GM21515 (cell line): Measurements from ENCODE around the gene DDB1.

ENCODE experiments used
- ATAC-seq: cut with Tn5 transposase; IDR thresholded peaks from one replicate; pipeline ENCODE4 v1.9.1; 2021; ENCODE audit not compliant: unreplicated experiment

The DDB1 gene

DNA sequence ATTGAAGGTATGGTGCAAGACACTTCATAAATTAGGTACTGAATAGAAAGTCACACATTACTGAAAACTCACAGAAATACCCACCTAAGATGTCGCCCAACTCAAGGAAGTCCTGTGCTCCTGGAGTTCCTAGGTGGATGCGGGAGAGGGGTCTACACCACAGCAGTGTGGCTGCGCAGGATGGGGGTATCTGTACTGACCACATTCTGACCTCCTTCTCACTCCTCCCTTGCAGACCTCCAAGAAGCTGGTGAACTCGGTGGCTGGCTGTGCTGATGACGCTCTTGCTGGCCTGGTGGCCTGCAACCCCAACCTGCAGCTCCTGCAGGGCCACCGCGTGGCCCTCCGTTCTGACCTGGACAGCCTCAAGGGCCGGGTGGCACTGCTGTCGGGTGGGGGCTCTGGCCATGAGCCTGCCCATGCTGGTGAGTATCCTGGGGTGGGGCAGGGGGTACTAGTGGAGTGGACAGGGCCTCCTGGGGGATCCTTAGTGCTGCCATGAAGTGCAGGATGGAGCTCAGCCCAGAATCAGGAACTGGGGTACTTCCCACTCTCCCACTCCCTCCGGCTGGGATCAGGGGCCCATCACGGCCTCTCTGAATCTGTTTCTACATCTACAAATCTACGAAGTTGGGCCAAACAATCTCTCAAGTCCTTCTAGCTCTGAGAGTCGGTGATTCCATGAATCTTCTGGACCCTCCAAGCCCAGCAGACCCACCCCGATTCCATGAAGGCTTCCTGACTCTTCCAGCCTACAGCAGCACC is 5.0 kb upstream of the DDB1 start:
- no peak for ATAC-seq

GRCh38 chr11:61336171-61336935 is 3.4 kb upstream of the DDB1 start:
- no peak for ATAC-seq

GRCh38 chr11:61335355-61335710 is 2.4 kb upstream of the DDB1 start:
- ATAC-seq = no peak

DNA sequence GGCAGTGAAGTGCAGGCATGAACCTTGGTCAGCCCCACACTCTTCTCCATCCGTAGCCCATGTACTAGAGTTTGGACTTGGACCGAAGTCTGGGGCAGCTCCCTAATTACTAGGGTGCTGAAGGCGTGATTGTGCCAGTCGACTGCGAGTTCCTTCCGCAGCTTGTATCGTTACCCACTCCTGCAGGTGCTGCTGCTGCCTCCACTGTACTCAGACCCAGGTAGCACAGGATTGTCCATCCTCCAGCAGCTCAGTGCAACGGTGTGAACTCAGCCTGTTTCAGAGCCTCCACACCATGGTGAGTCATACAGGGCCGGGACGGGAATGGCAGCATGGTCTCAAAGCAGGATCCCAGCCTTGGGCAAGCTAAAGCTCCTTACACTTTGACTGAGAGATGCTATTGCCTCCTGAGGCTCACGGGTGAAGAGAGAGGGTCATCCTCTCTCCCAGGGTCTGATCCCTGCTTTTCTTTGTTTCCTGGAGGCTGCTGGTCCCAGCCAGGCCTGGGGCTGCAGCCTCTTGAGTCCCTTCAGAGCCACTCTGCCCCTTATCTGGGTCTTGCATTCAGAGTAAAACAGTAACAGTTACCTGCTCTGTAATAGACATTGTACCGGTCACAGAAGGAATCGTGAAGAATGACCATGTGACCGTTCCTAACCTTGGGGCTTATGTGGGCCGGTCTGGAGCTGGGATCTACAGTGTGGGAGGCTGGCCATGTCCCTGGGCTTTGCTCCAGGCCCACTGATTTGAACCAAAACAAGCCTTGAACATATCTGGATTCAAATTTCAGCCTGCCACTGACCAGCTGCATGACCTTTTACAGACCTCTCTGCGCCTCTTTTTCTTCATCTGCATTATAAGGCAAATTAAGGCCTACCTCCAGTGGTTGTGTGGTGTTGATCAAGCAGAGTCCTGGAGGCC is 1.8 kb upstream of the DDB1 start:
- ATAC-seq = no peak

DNA sequence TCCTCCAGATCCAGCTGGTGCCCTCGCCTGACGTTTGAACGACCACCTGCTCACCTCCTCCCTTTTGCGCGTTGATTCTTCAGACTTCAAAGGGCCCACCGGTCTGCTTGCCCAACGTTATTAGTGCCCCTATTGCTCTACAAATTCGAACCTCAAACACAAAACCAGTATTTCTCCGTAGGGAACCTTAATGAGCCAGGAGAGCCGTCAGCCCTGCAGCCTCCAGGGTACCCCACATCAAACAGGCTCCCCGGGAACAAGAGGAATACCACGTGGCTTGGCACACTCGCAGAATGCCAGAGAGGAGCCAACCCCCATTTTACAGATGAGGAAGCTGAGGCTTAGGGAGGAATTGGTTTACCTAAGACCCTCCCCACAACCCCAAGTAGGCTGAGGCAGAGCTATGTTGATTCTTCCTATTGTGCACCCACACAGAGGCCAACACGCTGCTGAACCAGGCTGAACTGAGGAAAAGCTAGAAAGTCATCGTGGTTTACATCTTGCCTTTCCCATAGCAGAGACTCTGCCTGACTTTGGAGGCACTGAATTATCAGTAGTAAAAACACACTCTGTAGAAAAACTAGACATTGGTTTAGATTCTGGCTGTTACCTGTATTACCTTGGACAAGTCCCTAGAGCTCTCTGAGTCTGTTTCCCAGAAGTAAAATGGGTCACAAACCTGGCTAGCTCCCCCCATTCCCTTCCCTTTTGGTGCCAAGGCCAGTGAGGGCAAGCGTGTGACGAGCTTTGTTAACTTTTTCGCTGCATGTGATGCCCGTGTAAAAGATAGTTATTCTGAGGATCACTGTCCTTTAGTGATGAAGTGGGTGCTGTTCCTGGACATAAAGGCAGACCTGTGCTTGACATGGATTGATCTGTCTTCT is 887 bp upstream of the DDB1 start:
- no peak for ATAC-seq

DNA sequence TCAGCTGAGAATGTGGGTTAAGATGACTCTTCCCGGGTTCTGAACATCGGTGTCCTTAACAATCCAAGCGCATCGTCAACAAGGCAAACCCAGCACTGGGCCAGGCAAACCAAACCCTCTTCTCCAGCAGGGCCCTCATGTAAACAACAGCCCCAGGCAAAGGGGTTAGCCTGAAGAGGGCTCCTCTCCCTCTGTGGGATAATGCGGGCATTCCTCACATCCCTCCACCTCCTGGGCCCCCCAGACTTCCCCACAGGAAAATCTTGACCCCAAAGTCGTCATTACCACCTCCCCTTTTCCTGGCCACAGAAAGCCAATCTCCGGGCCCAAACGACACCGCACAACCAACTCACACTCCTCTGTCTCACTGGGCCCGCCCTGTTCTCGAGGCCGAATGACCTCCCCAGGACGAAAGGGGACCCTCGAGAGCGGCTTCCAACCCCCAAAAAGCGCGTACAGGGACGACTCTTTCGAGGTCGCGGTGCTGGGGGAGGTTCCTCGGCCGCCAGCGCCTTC is 566 bp downstream of the DDB1 start:
- no peak for ATAC-seq

- no peak for ATAC-seq
Measured at GRCh38 chr11:61331651-61332050, 1.3 kb downstream of the DDB1 start.

DNA sequence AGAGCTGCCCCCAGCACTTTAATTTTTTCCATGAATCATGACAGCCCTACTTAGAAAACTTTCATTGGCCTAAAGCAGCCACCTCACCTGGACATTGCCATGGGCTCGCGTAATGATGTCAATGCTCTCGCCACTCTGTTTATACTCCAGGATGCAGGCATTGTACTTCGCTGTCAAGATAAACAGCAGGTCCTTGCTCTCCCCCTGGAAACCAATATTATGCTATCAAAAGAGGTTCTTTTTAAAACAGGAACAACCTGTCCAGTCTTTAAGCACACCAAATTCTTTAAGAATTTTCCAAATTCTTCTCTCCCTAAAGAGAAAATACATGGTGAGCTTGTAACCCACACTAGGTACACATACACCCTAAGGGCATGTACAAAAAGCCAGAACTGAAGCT is 3.0 kb downstream of the DDB1 start:
- ATAC-seq = no peak

- no peak for ATAC-seq
Measured at GRCh38 chr11:61328351-61328750, 4.6 kb downstream of the DDB1 start.

- no peak for ATAC-seq
Measured at GRCh38 chr11:61327669-61328071, 5.2 kb downstream of the DDB1 start.

DNA sequence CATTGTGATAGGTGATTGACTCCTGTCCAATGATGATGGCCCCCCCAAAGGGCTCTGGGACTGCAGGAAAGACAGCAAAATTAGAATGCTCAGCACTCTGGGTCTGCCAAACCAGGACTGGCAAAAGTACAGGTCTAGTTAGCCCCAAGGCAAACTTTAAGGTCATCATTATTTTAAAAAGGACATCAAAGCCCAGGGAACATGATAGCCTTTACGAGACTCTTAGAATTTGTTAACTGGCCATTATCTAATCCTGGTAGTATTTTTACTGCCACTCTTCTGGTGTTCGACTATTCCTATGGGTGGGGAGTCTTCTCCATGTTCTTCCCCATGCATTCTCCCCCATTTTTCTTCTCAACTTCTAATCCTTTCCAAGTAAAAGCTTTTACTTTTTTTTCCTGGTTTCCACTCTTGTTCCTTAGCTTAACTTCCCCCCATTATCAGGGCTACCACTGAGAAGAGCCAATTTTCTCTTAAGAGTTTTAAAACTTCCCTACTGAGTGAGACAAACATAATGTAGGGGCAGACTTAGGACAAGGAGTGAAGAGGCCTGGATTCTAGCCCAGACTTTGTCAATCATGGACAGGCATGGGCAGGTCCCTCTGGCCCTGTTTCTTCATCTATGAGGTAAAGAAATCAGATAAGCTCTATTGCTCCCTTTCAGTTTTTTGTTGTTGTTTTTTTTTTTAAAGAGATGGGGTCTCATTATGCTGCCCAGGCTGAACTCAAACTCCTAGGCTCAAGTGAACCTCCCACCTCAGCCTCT is 7.1 kb downstream of the DDB1 start:
- no peak for ATAC-seq

GRCh38 chr11:61315260-61315659 is 17.6 kb downstream of the DDB1 start:
- no peak for ATAC-seq

DNA sequence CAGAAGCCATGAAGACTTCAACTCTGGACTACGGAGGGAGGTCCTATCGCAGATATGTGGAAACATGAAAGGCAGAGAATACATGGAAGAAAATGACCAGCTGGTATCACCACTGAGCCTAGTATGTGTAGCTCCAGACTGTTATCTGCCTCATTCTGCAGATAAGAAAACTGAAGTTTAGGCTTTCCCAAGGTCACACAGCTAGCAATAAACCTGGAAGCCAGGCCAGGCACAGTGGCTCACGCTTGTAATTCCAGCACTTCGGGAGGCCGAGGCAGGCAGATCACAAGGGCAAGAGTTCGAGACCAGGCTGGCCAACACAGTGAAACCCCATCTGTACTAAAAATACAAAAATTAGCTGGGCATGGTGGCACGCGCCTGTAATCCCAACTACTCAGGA is 22.2 kb downstream of the DDB1 start:
- ATAC-seq = no peak

- no peak for ATAC-seq
Measured at GRCh38 chr11:61309739-61310138, 23.2 kb downstream of the DDB1 start.

DNA sequence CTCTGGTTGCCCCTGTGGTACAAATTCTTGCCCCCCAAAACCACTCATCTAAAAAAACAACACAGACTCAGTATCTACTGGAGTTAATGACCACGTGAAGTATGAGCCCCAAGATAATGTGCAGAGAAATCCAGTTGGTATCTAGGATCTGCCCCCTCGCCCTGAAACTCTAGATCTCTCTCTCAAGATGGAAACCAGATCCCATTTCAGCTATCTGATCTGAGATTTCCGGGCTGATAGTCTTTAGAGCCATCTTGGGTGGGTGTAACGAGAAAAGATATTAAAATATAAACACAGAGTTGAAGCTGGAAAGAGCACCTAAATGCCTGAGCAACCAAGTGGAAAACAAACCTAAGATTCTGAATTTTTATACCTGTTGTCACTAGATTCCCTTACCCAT is 23.8 kb downstream of the DDB1 start:
- ATAC-seq = no peak

- no peak for ATAC-seq
Measured at GRCh38 chr11:61307354-61307753, 25.6 kb downstream of the DDB1 start.

- no peak for ATAC-seq
Measured at GRCh38 chr11:61306221-61306620, 26.7 kb downstream of the DDB1 start.

DNA sequence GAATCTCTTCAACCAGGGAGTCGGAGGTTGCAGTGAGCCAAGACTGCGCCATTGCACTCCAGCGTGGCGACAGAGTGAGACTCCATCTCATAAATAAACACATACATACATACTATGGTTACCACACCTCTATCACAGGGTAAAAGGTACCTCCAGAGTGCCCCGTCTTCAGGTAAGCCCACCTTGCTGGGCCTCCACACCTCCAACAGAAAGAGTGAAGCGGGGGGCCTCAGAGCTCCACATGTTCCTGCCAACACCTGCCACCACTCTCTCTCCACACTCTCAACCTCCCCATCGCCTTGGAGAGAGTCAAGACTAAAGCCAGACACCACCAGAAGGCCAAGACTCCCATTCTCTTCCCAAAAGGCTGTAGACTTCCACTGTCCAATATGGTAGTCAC is 27.5 kb downstream of the DDB1 start:
- no peak for ATAC-seq

- no peak for ATAC-seq
Measured at GRCh38 chr11:61303725-61304124, 29.2 kb downstream of the DDB1 start.

DNA sequence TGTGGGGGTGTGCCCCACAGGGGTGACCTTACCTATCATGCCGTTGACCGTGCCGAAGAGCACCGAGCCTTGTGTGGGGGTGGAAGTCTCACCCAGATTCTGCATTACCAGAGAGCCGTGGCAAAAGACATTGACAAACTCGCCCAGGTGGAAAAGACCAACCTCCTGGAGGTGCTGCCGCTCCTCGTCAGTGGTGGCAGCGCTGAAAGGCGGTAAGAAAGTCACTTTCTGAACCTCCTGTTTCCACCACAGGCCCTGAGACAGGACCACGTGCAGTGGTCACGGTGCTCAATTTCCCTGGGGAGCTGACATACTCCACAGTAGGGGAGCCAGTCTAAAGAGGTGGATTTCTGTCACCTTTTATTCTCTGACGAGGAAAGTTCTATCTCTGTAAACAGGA is 30.4 kb downstream of the DDB1 start:
- ATAC-seq = no peak
